Lung microvascular endothelial cell (primary cell): ENCODE data around the gene AGTPBP1. TPM values are rescaled to one million over a fixed set of nuclear protein-coding genes. Genes with fewer than 3 reads are reported as not detected.
"Not testable (repeated sequence)": the region's sequence is repeated elsewhere in the genome, so short reads cannot be mapped to it uniquely, and the experiment has no call there.

ENCODE experiments used
- DNase-seq, 2 donors: peaks; one replicate each; pipeline versions ENCODE4 v3.0.0 to v3.0.0-alpha.2; 2010; ENCODE audit warnings: low read depth in 2 of 2
- total RNA-seq: library from RNA; depleted of rRNA; stranded (reverse); fragments of >200 nt; gene quantifications from 2 replicates; pipeline ENCODE4 v1.2.1, GENCODE V29; 2014

Gene AGTPBP1
- 17.9 and 24.4 TPM in 2 replicates for total RNA-seq

- peak; percentile 94 to 96 for DNase-seq
Measured at GRCh38 chr9:85741875-85742596, at the start of gene AGTPBP1. Gene AGTPBP1 (minus strand): TSS chr9:85741954. CDS start chr9:85712533, 29,421 bp downstream.

DNA sequence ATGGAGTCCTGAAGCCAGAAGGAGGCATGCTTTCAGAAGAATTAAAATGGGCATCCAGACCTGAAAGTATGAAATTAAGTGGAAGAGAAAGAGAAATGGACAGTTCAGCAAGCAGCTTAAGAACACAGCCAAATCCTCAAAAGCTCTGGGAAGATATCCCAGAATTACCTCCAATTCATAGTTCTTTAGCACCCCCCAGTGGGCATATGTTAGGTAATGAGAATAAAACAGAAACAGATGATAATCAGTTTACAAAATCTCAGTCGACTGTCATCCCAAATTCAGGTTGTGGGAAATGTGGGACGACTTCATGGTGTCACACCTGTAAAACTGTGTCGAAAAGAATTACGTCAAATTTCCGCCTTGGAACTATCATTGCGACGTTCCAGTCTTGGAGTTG, 44.4 kb upstream of the AGTPBP1 start:
- DNase-seq: not testable (repeated sequence)

DNA sequence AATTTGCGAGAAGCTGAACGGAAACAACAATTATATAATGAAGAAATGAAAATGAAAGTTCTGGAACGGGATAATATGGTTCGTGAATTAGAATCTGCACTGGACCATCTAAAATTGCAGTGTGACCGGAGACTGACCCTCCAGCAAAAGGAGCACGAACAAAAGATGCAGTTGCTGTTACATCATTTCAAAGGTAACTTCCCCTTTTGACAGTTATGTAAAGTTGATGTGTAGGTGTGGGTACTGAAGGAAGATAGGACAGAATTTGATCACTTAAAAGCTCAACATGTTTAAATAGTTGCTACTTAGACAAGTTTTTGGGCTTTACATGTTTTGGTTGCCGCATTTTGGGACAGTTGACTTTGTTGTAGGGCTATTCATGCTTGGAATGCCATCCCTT, 32.1 kb upstream of the AGTPBP1 start:
- DNase-seq: not testable (repeated sequence)

GRCh38 chr9:85761802-85762201, 20.0 kb upstream of the AGTPBP1 start:
- not testable (repeated sequence) for DNase-seq

- not testable (repeated sequence) for DNase-seq
Measured at GRCh38 chr9:85757716-85758115, 16.0 kb upstream of the AGTPBP1 start.

DNA sequence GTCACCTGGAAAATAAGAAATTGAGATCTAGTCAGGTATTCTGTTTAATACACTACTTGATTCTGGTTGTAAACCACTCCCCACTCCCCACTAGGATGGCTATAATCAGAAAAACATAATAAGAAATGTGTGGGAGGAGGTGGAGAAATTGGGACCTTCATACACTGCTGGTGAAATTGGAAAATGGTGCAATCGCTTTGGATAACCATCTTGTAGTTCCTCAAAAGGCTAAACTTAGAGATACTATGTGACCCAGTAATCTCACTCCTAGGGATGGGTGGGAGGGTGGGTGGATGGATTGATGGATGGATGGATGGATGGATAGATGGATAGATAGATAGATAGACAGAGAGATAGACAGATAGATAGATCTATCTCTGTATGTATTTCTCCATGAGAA, 14.5 kb upstream of the AGTPBP1 start:
- not testable (repeated sequence) for DNase-seq

GRCh38 chr9:85746309-85746708, 4.6 kb upstream of the AGTPBP1 start:
- no peak for DNase-seq

DNA sequence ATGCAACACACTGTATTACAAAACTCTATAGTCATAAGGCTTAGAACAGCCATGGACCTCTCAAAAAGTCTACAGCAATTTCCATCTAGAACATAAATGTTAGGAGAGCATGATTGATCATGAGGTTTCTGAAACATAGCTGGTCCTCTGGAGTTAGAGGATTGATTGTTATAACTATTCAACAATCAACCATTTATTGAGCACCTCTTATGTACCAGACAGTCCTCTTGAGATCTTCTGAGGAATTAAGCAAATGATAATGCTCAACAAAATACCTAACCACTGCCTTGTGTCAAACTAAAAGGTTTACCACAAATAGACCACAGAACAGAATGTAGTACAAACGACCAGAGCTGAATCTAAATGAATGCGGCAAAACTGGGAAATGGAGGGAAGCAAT, 3.4 kb upstream of the AGTPBP1 start:
- no peak for DNase-seq

DNA sequence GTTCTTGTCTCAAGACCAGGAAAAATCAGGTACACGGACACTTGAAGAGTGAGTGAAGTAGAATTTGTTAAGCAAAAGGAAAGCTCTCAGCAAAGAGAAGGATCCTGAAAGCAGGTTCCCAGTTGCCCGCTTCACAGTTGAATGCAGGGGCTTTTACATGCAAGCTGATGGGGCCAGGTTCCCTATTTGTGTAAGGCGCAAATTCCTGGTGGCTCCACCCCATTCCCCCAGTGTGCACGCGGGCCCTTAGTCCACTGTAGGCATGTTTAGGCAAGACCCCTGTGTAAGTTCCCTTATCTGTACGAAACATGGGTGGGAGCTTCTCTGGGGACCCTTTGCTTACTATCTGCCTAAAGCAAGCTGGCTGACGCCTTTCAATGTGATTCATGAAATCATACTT, 2.7 kb upstream of the AGTPBP1 start:
- no peak for DNase-seq

DNA sequence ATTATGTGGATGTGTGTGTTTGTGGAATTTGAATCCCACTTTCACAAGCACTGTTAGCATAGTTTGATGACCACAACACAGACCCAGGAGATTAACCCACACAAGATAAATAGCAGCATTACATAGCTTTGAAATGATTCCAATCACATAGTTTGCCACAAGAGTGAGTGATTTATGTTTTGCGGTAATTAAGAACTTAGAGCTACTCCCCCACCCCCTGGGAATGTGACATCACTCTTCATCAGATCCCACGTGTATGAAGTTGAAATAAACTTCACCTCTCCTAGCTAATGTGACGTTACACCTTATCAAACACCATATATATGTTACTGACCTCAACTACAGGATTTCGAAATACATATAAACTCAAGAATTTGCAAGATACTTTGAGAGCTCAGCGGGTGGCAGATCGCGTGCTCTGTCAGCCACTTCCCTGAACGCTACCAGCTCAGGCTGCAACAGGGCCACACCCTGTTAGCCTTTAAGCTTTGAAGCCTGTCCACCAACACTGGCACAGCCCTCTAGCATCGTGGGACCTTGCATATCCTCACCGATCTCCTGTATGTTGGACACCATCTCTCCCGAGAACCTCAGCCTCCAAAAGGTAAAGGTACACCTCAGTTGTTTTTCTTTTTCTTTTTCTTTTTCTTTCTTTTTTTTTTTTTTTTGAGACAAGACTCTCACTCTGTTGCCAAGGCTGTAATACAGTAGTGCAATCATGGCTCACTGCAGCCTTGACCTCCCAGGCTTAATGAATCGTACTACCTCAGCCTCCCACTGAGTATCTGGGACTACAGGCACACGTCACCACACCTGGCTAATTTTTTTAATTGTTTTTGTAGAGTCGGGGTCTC, 1.7 kb upstream of the AGTPBP1 start:
- no peak for DNase-seq

GRCh38 chr9:85742597-85742936, 813 bp upstream of the AGTPBP1 start:
- peak in 1 of 2 donors; percentile 17 for DNase-seq

DNA sequence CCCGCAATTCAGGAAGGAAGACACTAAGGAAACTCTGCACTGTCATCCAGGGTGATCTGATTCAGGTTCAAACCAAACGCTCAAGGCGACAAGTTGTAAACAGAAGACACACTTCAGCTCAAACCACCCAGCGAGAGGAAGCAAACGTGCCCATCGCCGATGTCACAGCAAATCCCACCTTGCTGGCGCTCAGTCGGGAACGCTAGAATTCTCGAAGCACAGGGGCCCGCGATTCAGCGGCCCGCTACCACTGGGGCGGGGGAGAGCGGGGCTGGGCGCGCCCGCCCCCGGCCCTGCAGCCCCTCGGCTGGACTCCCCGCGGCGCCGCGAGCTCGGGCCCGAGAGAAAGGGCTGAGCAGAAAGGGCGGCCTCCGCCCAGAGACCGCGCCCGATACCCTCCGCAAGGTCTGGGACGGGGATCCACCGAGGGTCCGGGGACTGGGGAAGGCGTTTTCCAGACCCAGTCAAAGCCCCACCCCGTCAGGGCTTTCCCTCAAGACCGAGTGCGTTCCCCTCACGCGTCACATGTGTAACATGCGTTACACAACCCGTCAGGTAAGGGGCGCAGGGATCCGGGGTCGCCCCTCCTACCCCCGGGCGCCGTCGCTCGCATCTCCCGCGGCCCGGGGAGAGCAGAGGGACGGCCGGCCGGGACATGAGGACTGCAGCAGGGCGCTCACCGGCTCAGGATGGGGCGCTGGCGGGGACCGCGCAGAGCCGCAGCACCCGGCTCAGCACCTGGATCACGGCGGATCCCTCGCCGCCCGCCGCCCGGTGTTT, 469 bp downstream of the AGTPBP1 start:
- DNase-seq: peak; percentile 30 to 33

- no peak for DNase-seq
Measured at GRCh38 chr9:85740787-85741094, 1.0 kb downstream of the AGTPBP1 start.

DNA sequence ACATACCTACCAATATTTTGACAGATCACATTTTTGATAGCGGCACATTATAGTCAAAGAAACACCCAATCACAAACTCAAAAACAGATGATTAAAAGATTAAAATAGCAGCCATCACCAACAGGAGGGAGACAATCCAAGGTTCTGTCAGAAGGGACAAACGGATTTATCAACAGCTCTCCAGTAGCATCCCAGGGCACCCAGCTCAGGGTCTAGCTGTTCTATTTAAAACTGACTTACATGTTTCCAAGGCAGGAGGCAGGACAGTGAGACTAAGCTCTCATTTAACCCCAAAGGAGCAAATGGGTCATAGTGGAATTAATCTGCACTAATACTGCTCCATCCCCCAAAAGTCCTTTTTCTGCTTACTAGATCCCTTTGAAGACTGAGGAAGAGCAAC, 3.2 kb downstream of the AGTPBP1 start:
- no peak for DNase-seq

DNA sequence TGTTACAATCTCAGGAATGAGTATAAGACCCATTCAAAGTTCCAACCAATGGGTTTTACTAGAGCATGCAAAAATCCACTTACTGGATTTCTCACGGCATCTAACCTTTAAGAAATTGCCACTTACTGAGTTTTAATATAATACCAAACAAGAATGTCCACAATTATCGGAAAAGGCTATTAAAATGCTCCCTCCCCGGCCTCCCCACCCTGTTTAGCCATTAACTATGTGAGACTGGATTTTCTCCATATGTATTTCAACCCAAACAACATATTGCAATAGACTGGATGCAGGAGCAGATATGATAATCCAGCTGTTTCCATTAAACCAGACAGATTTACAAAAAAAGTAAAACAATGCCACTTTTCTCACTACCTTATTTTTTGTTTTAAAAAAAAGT, 4.1 kb downstream of the AGTPBP1 start:
- DNase-seq: no peak

DNA sequence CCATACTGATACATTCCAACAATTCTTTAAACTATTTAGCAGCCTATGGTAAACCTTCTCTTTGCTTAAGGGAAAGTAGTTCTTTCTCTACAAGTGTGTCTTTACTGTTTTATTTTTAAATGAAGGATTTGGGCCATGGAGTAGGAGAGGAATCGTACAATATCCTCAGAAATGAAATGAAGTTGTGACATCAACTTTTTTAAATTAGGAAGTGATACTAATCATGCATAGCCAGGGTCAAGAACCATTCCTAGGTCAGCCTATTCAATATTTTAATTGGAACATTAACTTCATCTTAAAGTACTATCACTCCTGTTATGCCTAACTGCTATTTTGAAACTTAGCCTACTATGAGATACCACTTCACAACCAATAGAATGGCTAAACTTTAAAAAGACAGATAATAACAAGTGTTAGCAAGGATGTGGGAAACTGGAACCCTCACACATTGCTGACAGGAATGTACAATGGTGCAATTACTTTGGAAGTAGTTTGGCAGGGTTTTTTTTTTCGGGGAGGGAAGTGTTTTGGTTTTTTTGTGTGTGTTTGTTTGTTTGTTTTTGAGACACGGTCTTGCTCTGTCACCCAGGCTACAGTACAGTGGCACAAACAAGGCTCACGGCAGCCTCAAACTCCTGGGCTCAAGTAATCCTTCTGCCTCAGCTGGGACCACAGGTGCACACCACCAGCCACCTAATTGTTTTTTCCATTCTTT, 10.7 kb downstream of the AGTPBP1 start:
- no peak for DNase-seq

DNA sequence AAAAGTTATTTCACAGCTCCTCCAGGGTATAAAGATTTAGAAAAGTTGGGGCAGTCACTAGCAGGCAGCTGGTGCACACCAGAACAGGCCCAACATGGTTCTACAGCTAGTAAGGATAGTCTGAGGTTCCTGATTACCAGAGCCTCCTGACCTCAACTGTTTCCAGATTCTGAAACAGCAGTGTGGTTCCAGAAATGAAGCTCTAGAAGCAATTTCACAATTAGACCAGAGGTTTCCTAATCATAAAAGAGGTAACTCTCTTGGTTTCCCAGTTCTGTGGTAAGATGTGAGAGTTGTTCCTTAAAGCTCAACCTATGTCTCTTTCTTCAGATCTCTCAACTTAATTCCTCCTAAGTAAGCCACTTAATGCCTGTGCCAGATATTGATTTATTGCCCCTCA, 11.9 kb downstream of the AGTPBP1 start:
- no peak for DNase-seq

DNA sequence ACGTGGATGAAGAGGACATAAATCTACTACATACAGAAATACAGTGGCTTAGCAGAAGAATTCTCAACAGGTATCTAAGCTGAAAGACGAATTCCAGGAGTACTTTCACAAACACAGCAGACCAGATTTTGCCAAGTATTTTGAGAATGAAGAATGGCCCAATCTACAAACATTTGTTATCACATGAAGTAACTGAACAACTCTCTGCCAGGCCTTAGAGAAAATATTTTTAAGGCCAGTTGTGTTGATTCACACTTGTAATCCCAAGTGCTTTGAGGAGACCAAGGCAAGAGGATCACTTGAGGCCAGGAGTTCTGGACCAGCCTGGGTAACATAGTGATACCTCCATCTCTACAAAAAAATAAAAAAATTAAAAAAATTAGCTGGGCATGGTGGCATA, 14.3 kb downstream of the AGTPBP1 start:
- no peak for DNase-seq

GRCh38 chr9:85726737-85727136, 15.0 kb downstream of the AGTPBP1 start:
- no peak for DNase-seq

DNA sequence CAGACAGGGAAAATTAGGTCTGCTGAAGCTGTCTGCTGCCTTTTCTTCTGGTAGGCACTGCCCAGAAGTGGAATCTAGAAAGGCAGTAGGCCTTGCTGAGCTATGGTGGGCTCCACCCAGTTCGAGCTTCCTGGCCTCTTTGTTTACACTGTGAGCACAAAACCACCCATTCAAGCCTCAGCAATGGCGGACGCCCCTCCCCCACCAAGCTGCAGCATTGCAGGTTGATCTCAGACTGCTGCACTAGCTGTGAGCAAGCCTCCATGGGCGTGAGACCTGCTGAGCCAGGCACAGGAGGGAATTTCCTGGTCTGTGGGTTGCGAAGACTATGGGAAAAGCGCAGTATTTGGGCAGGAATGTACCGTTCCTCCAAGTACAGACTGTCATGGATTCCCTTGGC, 18.5 kb downstream of the AGTPBP1 start:
- DNase-seq: no peak

DNA sequence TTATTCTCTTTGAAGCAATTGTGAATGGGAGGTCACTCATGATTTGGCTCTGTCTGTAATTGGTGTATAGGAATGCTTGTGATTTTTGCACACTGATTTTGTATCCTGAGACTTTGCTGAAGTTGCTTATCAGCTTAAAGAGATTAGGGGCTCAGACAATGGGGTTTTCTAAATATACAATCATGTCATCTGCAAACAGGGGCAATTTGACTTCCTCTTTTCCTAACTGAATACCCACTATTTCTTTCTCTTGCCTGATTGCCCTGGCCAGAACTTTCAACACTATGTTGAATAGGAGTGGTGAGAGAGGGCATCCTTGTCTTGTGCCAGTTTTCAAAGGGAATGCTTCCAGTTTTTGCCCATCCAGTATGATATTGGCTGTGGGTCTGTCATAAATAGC, 22.3 kb downstream of the AGTPBP1 start:
- DNase-seq: not testable (repeated sequence)

DNA sequence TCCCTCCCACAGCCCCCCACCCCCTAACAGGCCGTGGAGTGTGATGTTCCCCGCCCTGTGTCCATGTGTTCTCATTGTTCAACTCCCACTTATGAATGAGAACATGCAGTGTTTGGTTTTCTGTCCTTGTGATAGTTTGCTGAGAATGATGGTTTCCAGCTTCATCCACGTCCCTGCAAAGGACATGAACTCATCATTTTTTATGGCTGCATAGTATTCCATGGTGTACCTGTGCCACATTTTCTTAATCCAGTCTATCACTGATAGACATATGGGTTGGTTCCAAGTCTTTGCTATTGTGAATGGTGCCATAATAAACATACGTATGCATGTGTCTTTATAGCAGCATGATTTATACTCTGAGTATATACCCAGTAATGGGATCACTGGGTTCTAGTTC, 23.9 kb downstream of the AGTPBP1 start:
- not testable (repeated sequence) for DNase-seq
